Measurements from ENCODE around the gene C4BPA.

Gene C4BPA

GRCh38 chr1:207091200-207091908 lies 12.7 kb upstream of the C4BPA start:
- Histone ChIP-seq H4K8ac (ENCODE audit: low read depth, low read length) (no peak overlapping the region), H3K36me3 (ENCODE audit: control insufficient read depth in 1 of 2, insufficient read depth in 2 of 2, low read length in 2 of 2) (no peaks in the 10 kb centered on the region), H4K91ac (ENCODE audit: low read depth, low read length) (no peak overlapping the region), H2AFZ (ENCODE audit: insufficient read depth, low read length, poor library complexity) (no peak overlapping the region), H3K27me3 (ENCODE audit: insufficient read depth, low read length) (no peaks in the 10 kb centered on the region), H3K4me3 (ENCODE audit: low read depth, low read length) (no peak overlapping the region), H3K4me1 (ENCODE audit: control insufficient read depth in 1 of 2, insufficient read depth in 2 of 2, low read length in 2 of 2) (peaks cover 6 to 9% of the 10 kb centered on the region in 2 experiments), H3K27ac (ENCODE audit: low read depth, low read length) (no peak overlapping the region), H2BK12ac (ENCODE audit: low read length) (no peak overlapping the region), H4K12ac (ENCODE audit: low read depth, low read length) (no peak overlapping the region), H3K18ac (ENCODE audit: low read length) (no peak overlapping the region), H3K14ac (ENCODE audit: low read length) (no peak overlapping the region), H3K79me2 (ENCODE audit: control insufficient read depth, insufficient read depth, low read length, poor library complexity) (no peaks in the 10 kb centered on the region), H3K9me3 (ENCODE audit: insufficient read depth, low read depth, low read length) (no peaks in the 10 kb centered on the region), H3K9ac (ENCODE audit: low read length) (no peak overlapping the region), H3K23ac (ENCODE audit: low read length) (no peak overlapping the region), H2BK5ac (ENCODE audit: low read depth, low read length, poor library complexity) (no peak overlapping the region), H2BK120ac (ENCODE audit: insufficient read depth, low read length, poor library complexity) (no peak overlapping the region), H3K79me1 (ENCODE audit: low read length) (peaks cover 2% of the 10 kb centered on the region), H3K4ac (ENCODE audit: low read depth, low read length) (no peak overlapping the region), H2AK5ac (ENCODE audit: low read length) (no peak overlapping the region), H3K4me2 (ENCODE audit: low read length) (no peak overlapping the region)
- DNase-seq = no peak
- WGBS (ENCODE audit: extremely low coverage, insufficient coverage, insufficient read length) = no CpG with 5 or more reads among the region's 4 CpGs

GRCh38 chr1:207093944-207094343 lies 10.1 kb upstream of the C4BPA start:
- no peak for DNase-seq
- Histone ChIP-seq H4K8ac (ENCODE audit: low read depth, low read length) (no peak overlapping the region), H3K4ac (ENCODE audit: low read depth, low read length) (no peak overlapping the region), H3K4me3 (ENCODE audit: low read depth, low read length) (no peak overlapping the region), H3K79me2 (ENCODE audit: control insufficient read depth, insufficient read depth, low read length, poor library complexity) (no peaks in the 10 kb centered on the region), H3K18ac (ENCODE audit: low read length) (no peak overlapping the region), H2AFZ (ENCODE audit: insufficient read depth, low read length, poor library complexity) (no peak overlapping the region), H4K91ac (ENCODE audit: low read depth, low read length) (no peak overlapping the region), H3K27ac (ENCODE audit: low read depth, low read length) (no peak overlapping the region), H3K4me1 (ENCODE audit: control insufficient read depth in 1 of 2, insufficient read depth in 2 of 2, low read length in 2 of 2) (peaks cover under 1% of the 10 kb centered on the region in 2 experiments), H3K36me3 (ENCODE audit: control insufficient read depth in 1 of 2, insufficient read depth in 2 of 2, low read length in 2 of 2) (no peaks in the 10 kb centered on the region), H2BK12ac (ENCODE audit: low read length) (no peak overlapping the region), H3K27me3 (ENCODE audit: insufficient read depth, low read length) (no peaks in the 10 kb centered on the region), H2BK5ac (ENCODE audit: low read depth, low read length, poor library complexity) (no peak overlapping the region), H4K12ac (ENCODE audit: low read depth, low read length) (no peak overlapping the region), H3K9ac (ENCODE audit: low read length) (no peak overlapping the region), H2BK120ac (ENCODE audit: insufficient read depth, low read length, poor library complexity) (no peak overlapping the region), H3K4me2 (ENCODE audit: low read length) (no peak overlapping the region), H2AK5ac (ENCODE audit: low read length) (no peak overlapping the region), H3K14ac (ENCODE audit: low read length) (no peak overlapping the region), H3K23ac (ENCODE audit: low read length) (no peak overlapping the region), H3K9me3 (ENCODE audit: insufficient read depth, low read depth, low read length) (no peaks in the 10 kb centered on the region), H3K79me1 (ENCODE audit: low read length) (no peaks in the 10 kb centered on the region)
- WGBS (ENCODE audit: extremely low coverage, insufficient coverage, insufficient read length) = no CpG with 5 or more reads among the region's 2 CpGs

DNA sequence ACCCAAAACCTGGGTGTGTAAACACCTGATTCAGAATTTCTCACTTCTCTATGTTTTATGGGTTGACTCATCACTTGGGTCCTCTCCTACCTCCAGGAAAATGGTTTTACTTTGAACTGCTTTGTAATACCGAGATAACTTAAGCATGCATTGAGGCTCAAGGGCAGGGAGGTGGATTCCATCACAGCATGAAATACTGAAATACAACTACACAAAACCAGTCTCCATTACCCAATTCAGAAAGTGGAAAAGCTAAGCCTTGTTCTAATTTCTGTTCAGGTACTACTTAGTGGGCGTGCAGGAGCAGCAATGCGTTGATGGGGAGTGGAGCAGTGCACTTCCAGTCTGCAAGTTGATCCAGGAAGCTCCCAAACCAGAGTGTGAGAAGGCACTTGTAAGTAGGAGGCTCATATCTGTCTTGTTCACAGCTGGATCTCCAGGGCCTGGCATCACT lies 6.1 kb upstream of the C4BPA start:
- Histone ChIP-seq H4K12ac (ENCODE audit: low read depth, low read length) (no peak overlapping the region), H3K79me2 (ENCODE audit: control insufficient read depth, insufficient read depth, low read length, poor library complexity) (no peaks in the 10 kb centered on the region), H3K4me1 (ENCODE audit: control insufficient read depth in 1 of 2, insufficient read depth in 2 of 2, low read length in 2 of 2) (no peaks in the 10 kb centered on the region), H3K36me3 (ENCODE audit: control insufficient read depth in 1 of 2, insufficient read depth in 2 of 2, low read length in 2 of 2) (no peaks in the 10 kb centered on the region), H3K4me2 (ENCODE audit: low read length) (no peak overlapping the region), H3K79me1 (ENCODE audit: low read length) (no peaks in the 10 kb centered on the region), H3K18ac (ENCODE audit: low read length) (no peak overlapping the region), H3K23ac (ENCODE audit: low read length) (no peak overlapping the region), H4K8ac (ENCODE audit: low read depth, low read length) (no peak overlapping the region), H3K27ac (ENCODE audit: low read depth, low read length) (no peak overlapping the region), H3K9me3 (ENCODE audit: insufficient read depth, low read depth, low read length) (peaks cover 3% of the 10 kb centered on the region), H2BK5ac (ENCODE audit: low read depth, low read length, poor library complexity) (no peak overlapping the region), H3K9ac (ENCODE audit: low read length) (no peak overlapping the region), H3K27me3 (ENCODE audit: insufficient read depth, low read length) (no peaks in the 10 kb centered on the region), H3K14ac (ENCODE audit: low read length) (no peak overlapping the region), H2BK12ac (ENCODE audit: low read length) (no peak overlapping the region), H2BK120ac (ENCODE audit: insufficient read depth, low read length, poor library complexity) (no peak overlapping the region), H2AK5ac (ENCODE audit: low read length) (no peak overlapping the region), H2AFZ (ENCODE audit: insufficient read depth, low read length, poor library complexity) (no peak overlapping the region), H4K91ac (ENCODE audit: low read depth, low read length) (no peak overlapping the region), H3K4me3 (ENCODE audit: low read depth, low read length) (no peak overlapping the region), H3K4ac (ENCODE audit: low read depth, low read length) (no peak overlapping the region)
- no CpG with 5 or more reads among the region's 3 CpGs for WGBS (ENCODE audit: extremely low coverage, insufficient coverage, insufficient read length)
- DNase-seq = no peak

- Histone ChIP-seq H3K14ac (ENCODE audit: low read length) (no peak overlapping the region), H2BK12ac (ENCODE audit: low read length) (no peak overlapping the region), H2BK5ac (ENCODE audit: low read depth, low read length, poor library complexity) (no peak overlapping the region), H3K4ac (ENCODE audit: low read depth, low read length) (no peak overlapping the region), H3K27me3 (ENCODE audit: insufficient read depth, low read length) (no peaks in the 10 kb centered on the region), H2AFZ (ENCODE audit: insufficient read depth, low read length, poor library complexity) (no peak overlapping the region), H4K12ac (ENCODE audit: low read depth, low read length) (no peak overlapping the region), H3K27ac (ENCODE audit: low read depth, low read length) (no peak overlapping the region), H3K18ac (ENCODE audit: low read length) (no peak overlapping the region), H3K4me3 (ENCODE audit: low read depth, low read length) (no peak overlapping the region), H4K8ac (ENCODE audit: low read depth, low read length) (no peak overlapping the region), H4K91ac (ENCODE audit: low read depth, low read length) (no peak overlapping the region), H3K9ac (ENCODE audit: low read length) (no peak overlapping the region), H3K36me3 (ENCODE audit: control insufficient read depth in 1 of 2, insufficient read depth in 2 of 2, low read length in 2 of 2) (no peaks in the 10 kb centered on the region), H3K4me1 (ENCODE audit: control insufficient read depth in 1 of 2, insufficient read depth in 2 of 2, low read length in 2 of 2) (no peaks in the 10 kb centered on the region), H3K79me2 (ENCODE audit: control insufficient read depth, insufficient read depth, low read length, poor library complexity) (no peaks in the 10 kb centered on the region), H3K23ac (ENCODE audit: low read length) (no peak overlapping the region), H3K4me2 (ENCODE audit: low read length) (no peak overlapping the region), H2BK120ac (ENCODE audit: insufficient read depth, low read length, poor library complexity) (no peak overlapping the region), H3K79me1 (ENCODE audit: low read length) (no peaks in the 10 kb centered on the region), H3K9me3 (ENCODE audit: insufficient read depth, low read depth, low read length) (peaks cover 3% of the 10 kb centered on the region), H2AK5ac (ENCODE audit: low read length) (no peak overlapping the region)
- no CpG with 5 or more reads among the region's 1 CpG for WGBS (ENCODE audit: extremely low coverage, insufficient coverage, insufficient read length)
- no peak for DNase-seq
Observed at GRCh38 chr1:207101720-207102119, 2.3 kb upstream of the C4BPA start.

Data from trophoblast cell (in vitro differentiated cells and primary cell).